Raji (cell line): ENCODE results near the gene DTWD2.

ENCODE experiments used
- POLR2A ChIP-seq: IDR thresholded peaks from 2 replicates; pipeline ENCODE4 v1.6.1; 2011; ENCODE audit warnings: low read depth, low read length, control low read depth; ENCODE audit not compliant: insufficient read depth

The DTWD2 gene

GRCh38 chr5:118902656-118903438 lies 85.5 kb downstream of the DTWD2 start:
- no peak for TF ChIP-seq POLR2A

- no peak for TF ChIP-seq POLR2A
Measured at GRCh38 chr5:118894709-118895108, 93.6 kb downstream of the DTWD2 start.

GRCh38 chr5:118891252-118891651 lies 97.1 kb downstream of the DTWD2 start:
- no peak for TF ChIP-seq POLR2A

GRCh38 chr5:118889165-118889564 lies 99.2 kb downstream of the DTWD2 start:
- no peak for TF ChIP-seq POLR2A

- no peak for TF ChIP-seq POLR2A
Measured at GRCh38 chr5:118888556-118888955, 99.8 kb downstream of the DTWD2 start.

- no peak for TF ChIP-seq POLR2A
Measured at GRCh38 chr5:118883362-118883761, 105.0 kb downstream of the DTWD2 start.

- no peak for TF ChIP-seq POLR2A
Measured at GRCh38 chr5:118882666-118883065, 105.7 kb downstream of the DTWD2 start.

GRCh38 chr5:118875131-118875530 lies 113.2 kb downstream of the DTWD2 start:
- no peak for TF ChIP-seq POLR2A

- TF ChIP-seq POLR2A, result no peak
Measured at GRCh38 chr5:118873417-118873816, 114.9 kb downstream of the DTWD2 start.

- no peak for TF ChIP-seq POLR2A
Measured at GRCh38 chr5:118863345-118863744, 125.0 kb downstream of the DTWD2 start.

GRCh38 chr5:118862596-118862995 lies 125.8 kb downstream of the DTWD2 start:
- TF ChIP-seq POLR2A, result no peak

GRCh38 chr5:118857700-118858099 lies 130.6 kb downstream of the DTWD2 start:
- TF ChIP-seq POLR2A, result no peak

- no peak for TF ChIP-seq POLR2A
Measured at GRCh38 chr5:118854819-118855218, 133.5 kb downstream of the DTWD2 start.

- no peak for TF ChIP-seq POLR2A
Measured at GRCh38 chr5:118844351-118844750, 144.0 kb downstream of the DTWD2 start.

GRCh38 chr5:118834710-118835109 lies 153.6 kb downstream of the DTWD2 start:
- no peak for TF ChIP-seq POLR2A

GRCh38 chr5:118832974-118833373 lies 155.4 kb downstream of the DTWD2 start:
- TF ChIP-seq POLR2A, result no peak

GRCh38 chr5:118825226-118825625 lies 163.1 kb downstream of the DTWD2 start:
- TF ChIP-seq POLR2A, result no peak
